Anterior cingulate cortex (tissue), 58 donors: ENCODE results near the gene PRPF18.

ENCODE experiments used
- DNase-seq, 58 donors: peaks; one replicate each; lab custom pipeline; 2025; lab: John Stamatoyannopoulos, UW

The PRPF18 gene

DNA sequence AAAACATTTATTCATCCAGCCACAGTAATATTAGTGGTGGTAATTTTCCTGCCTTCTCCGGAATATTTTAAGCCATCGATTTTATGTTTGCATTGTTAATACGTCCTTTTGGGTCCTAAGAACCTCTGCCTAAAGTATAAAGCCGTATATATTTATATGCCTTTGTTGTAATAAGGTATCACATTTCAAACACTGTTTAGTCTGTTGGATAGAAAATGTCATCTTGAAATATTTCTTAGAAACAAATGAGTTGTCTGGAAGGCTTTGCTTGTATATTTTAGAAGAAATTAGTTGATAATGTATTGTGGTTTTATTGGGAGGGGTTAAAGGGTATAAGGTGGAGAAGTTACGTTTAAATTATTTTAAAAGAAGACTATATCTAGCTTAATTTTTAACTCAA lies 11.1 kb downstream of the PRPF18 start:
- no peak for DNase-seq

- DNase-seq = no peak
Observed at GRCh38 chr10:13604357-13605040, 17.7 kb downstream of the PRPF18 start.

GRCh38 chr10:13608246-13608853 lies 21.6 kb downstream of the PRPF18 start:
- peak in 5 of 58 donors; percentile 5 to 13 (median 8) for DNase-seq

- DNase-seq = no peak
Observed at GRCh38 chr10:13612654-13613373, 26.0 kb downstream of the PRPF18 start.

DNA sequence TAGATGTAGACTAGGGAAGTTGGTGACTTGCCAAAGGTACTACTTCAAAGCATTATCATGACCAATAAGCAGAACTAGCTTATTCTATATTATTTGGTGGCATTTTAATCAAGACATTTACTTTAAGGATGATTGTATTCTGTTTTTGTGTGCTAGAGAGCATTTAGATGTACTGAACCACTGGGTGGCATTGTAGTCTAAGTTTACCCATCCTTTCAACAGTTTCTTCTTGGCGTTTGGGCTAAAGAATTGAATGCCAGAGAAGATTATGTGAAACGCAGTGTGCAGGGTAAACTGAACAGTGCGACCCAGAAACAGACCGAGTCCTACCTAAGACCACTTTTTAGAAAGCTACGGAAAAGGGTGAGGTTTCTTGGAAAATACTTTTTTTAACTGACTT lies 26.8 kb downstream of the PRPF18 start:
- peak in 3 of 58 donors; percentile 1 to 49 (median 43) for DNase-seq

DNA sequence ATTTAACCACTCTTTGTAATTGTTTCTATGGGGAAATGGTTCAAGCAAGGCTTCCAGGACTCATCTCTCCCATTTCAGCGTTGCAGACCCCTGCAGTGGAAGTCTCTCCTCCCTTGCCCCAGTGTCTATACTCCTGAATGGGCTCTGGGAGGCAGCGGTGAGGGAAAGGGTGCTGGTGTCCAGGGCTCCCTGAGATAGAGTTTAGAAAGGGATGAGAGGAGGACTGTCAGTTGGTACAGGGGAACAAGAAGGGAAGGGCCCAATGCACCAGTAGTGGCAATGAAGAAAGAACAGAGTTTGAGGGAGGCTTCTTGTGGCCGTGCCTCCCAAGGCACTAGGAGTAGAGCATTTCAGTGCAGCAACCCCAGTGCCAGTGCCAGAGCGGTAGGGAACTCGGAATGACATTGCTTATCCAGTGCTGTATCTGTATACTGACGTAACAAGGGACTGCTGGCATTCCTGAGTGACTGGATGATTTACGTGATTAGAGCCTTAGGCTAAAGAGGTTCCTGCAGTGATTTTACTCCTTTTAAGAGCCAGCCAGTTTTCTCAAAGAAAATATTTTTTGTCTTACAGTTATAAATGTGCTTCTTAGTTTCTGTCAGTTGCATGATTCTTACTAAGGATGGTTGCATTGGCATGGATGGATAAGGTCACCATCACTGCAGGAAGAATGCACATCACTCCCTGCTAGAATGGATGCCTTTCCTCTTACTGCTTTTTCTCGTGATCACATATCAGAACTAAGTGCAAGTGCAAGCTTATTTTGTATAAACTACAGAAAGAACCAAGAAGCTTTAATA lies 28.0 kb downstream of the PRPF18 start:
- no peak for DNase-seq

- no peak for DNase-seq
Observed at GRCh38 chr10:13615650-13616300, 29.0 kb downstream of the PRPF18 start.

- DNase-seq = no peak
Observed at GRCh38 chr10:13617116-13617515, 30.4 kb downstream of the PRPF18 start.

- DNase-seq = no peak
Observed at GRCh38 chr10:13621931-13622330, 35.2 kb downstream of the PRPF18 start.

DNA sequence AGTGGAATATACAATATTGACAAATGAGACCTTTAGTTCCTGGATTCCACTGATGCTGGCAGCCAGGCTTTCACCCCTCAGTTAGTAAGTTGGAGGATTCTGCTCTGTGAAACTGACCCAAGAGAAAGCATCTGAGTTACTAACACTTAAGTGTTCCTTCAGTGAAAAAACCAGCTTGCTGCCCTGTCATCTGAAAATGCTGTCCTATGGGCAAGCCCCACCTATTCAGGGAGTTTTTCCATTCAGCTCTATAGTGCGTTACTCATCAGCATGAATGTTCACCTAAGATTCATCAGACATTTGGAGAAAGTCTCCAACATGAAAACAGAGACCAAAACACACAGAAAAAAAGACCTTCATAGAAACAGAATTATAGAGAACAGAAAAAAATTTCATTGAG lies 37.9 kb downstream of the PRPF18 start:
- no peak for DNase-seq

DNA sequence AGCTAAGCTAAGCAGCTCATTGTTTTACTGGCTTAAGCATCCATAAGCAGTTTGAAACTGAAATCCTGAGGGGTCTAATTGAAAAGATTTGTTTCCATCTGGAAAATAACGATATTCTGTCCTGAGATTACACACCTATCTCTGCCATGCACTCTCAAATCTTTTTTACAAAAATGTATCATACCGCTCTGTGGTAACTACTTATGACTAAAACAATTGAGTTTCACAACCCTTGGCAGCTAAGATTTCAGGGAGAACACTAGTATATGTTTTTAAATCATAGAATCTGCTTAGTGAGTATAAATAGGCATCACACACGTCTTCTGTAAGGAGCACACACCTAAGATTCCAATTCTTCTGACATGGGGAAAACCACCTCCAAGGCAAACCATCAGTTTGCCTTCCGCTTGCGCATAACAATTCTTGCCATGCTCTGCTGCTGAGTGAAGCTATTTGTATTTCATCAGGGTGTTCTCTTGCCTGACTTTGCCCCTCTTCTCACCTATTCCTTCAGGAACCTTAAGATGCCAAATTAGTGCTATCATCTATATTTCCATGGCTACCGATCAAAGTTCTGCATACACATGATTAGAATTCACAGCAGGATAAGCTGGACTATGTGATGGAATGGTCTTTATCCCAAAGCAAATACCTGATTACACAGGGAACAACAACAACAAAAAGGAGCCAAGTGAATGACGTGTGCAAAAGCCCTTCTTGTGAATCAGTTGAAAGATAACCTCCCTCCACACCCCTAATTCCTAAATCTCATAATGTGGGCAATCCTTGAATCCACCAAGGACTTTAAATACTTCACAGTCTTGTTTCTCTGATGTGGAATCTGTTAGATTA lies 40.9 kb downstream of the PRPF18 start:
- no peak for DNase-seq

DNA sequence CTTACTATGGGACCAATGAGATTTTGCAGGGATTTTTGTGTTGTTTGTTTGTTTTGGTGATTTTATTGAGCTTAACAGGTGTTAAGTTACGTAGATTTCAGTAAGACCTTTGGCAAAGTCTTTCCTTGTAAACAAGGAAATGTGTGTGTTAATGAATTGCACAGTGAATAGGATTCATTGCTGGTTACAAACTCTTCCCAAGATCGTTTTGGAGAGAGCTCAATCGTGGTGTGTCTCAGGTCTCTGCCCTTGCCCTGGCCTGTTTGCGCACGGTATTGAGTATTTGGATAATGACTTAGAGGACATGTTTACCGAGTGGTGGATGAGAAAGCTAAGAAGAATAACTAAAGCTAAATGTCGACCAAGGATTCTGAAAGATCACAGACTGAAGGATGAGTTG lies 41.9 kb downstream of the PRPF18 start:
- DNase-seq = no peak

GRCh38 chr10:13629116-13629515 lies 42.4 kb downstream of the PRPF18 start:
- DNase-seq = no peak

DNA sequence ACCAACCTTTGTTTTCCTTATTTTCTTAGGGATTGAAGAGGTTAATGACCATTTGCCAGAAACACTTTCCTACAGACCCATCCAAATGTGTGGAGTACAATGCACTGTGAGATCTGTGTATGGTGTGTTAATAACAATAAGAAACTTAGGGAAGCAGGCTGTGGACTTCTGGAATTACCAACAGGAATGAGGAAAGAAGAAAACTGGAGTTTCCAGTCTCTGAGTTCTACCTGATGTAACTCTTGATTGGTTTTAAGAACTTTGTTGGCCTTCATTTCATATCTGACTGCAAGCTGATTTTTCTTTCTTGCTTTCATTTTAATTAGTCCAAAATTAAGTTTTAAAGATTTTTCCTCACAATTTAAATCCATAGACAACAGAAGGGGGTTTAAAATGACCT lies 43.5 kb downstream of the PRPF18 start:
- no peak for DNase-seq

DNA sequence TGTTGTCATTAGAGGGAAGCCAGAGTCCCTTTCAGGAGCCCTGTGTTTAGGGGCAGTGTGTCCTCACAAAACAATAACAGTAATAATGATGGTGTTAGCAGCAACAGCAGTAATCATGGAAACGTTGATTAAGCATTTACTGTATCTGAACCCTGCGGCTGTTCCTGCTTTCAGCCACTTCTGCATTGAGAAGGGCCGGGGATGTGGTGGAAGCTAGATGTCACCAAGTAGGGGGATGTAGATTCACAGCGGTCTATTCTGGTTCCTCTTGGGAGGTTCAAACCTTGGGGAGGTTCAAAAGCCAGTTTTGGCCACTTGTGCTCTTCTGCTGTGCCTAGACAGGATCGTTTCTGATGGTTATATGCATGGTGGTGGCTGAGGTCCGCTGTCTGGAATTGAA lies 44.8 kb downstream of the PRPF18 start:
- DNase-seq = peak in 2 of 58 donors; percentile 10 to 16

GRCh38 chr10:13632440-13632839 lies 45.7 kb downstream of the PRPF18 start:
- DNase-seq = no peak

DNA sequence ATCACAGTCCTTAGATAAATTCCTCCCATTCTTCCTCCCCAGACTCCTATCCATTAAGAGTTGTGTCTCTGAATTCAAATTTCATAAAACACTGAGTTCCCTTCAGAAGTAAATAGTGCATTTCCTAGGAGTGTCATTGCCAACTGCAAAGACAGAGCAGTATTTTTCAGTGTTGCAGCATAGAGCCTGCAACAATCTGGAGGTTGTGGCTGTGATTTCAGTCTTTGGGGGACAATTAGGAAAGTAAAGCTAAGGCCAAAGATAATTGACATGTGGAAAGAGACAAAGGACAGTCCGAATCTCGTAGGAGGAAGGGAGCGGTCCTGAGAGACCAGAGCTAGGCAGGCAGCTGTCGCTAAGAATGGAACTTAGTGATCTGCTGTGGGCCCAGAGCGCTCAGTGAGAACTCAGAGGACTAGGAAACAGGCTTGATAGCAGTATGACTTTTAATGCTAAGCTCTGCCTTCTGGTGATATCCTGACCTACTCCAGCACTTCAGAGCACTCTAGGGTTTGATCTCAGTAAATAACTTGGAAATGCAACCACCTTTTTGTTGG lies 46.2 kb downstream of the PRPF18 start:
- no peak for DNase-seq

- DNase-seq = peak in 20 of 58 donors; percentile 7 to 64 (median 29)
Observed at GRCh38 chr10:13633689-13634088, 46.9 kb downstream of the PRPF18 start.

- DNase-seq = peak in 1 of 58 donors; percentile 23
Observed at GRCh38 chr10:13634207-13634606, 47.4 kb downstream of the PRPF18 start.
